Measurements from ENCODE around the gene EML6.

Gene EML6

GRCh38 chr2:54946220-54946805 lies 222.9 kb downstream of the EML6 start:
- DNase-seq (ENCODE audit: low spot score), result peak; percentile 22

GRCh38 chr2:54947136-54947535 lies 223.7 kb downstream of the EML6 start:
- DNase-seq (ENCODE audit: low spot score), result no peak

GRCh38 chr2:54947646-54948045 lies 224.2 kb downstream of the EML6 start:
- DNase-seq (ENCODE audit: low spot score), result no peak

GRCh38 chr2:54948120-54948519 lies 224.7 kb downstream of the EML6 start:
- no peak for DNase-seq (ENCODE audit: low spot score)

- peak; percentile 26 for DNase-seq (ENCODE audit: low spot score)
Measured at GRCh38 chr2:54949431-54949830, 226.0 kb downstream of the EML6 start.

GRCh38 chr2:54950811-54951210 lies 227.3 kb downstream of the EML6 start:
- no peak for DNase-seq (ENCODE audit: low spot score)

GRCh38 chr2:54952425-54952824 lies 229.0 kb downstream of the EML6 start:
- DNase-seq (ENCODE audit: low spot score), result no peak

DNA sequence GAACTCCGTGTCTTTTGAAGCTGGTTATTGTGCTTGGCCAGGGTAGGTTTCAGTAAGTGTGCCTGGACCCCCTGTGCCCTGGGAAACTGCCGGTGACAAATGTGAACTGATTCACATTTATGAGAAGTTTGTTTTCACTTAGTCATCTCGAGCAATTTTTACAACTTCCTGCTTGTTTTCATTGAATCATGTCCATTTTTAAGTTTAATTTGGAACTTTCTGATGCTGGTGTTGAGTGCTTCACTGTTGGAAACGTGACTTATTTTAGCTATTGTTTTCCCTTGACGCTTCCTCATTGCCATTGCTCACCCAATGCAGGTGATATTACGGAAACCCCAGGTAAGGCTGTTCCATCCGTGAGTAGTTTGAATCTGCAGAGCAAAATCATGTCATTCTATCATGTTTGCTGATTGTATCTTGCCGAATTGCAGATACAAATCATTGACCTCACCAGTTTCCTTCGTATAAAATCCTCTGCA lies 229.6 kb downstream of the EML6 start:
- DNase-seq (ENCODE audit: low spot score), result peak; percentile 42

DNA sequence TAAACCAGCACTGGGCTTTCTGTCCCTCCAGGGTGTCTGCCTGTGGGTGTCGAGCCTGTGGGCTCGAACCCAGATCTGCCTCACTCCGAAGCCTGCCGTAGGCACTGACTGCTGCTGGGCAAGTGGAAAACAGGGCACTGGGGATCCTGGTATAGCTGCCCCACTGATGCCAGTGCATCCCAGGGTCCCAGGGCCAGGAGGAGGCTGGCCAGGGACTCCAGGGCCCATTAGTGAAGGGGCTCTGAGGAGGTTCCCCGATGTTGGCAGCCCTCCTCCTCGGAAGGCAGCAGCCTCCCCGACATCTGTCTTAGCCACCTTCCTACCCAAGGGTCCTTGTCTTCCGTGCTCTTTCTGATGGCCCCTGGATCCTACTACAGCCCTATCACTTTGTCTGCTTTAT lies 230.7 kb downstream of the EML6 start:
- no peak for DNase-seq (ENCODE audit: low spot score)

GRCh38 chr2:54954705-54955357 lies 231.4 kb downstream of the EML6 start:
- no peak for DNase-seq (ENCODE audit: low spot score)

- DNase-seq (ENCODE audit: low spot score), result no peak
Measured at GRCh38 chr2:54955358-54956110, 232.1 kb downstream of the EML6 start.

DNA sequence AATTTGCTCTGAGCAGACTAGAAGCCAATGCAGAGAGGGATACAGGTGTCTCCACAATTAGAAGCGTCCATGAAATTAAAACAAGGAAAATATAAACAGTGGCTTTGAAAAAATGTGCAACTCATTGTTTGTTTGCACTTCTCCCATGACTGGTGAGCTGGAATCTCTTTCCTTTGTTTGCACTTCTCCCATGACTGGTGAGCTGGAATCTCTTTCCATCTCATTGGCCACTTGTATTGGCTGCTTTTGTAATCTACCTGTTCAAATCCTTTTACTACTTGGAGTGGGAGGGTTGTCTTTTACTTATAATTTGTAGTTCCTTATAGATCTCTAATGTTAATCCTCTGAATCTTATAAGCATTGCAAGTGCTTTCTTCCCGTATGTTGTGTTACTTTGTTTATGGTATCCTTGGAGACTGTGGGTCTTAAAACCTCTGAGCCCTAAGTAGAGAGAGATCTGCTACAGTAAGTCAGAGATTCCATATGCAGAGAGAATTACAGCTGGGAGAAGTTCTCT lies 232.7 kb downstream of the EML6 start:
- no peak for DNase-seq (ENCODE audit: low spot score)

GRCh38 chr2:54957321-54957999 lies 234.0 kb downstream of the EML6 start:
- DNase-seq (ENCODE audit: low spot score), result no peak

GRCh38 chr2:54958717-54959371 lies 235.4 kb downstream of the EML6 start:
- DNase-seq (ENCODE audit: low spot score), result no peak

GRCh38 chr2:54960164-54960563 lies 236.7 kb downstream of the EML6 start:
- no peak for DNase-seq (ENCODE audit: low spot score)

DNA sequence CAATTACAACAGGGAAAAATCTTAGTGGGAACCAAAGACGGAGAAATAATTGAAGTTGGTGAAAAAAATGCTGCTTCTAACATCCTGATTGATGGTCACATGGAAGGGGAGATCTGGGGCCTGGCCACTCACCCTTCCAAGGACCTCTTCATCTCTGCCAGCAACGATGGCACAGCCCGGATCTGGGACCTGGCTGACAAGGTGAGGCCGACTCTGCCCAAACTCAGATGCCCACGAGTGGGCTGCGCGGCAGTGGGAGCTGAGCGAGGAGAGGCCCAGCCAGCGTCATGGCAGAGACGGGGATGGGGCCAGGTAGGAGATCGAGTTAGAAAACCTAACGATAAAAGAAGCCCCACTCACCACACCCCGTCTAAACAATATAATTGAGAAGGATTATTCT lies 239.0 kb downstream of the EML6 start:
- DNase-seq (ENCODE audit: low spot score), result no peak

DNA sequence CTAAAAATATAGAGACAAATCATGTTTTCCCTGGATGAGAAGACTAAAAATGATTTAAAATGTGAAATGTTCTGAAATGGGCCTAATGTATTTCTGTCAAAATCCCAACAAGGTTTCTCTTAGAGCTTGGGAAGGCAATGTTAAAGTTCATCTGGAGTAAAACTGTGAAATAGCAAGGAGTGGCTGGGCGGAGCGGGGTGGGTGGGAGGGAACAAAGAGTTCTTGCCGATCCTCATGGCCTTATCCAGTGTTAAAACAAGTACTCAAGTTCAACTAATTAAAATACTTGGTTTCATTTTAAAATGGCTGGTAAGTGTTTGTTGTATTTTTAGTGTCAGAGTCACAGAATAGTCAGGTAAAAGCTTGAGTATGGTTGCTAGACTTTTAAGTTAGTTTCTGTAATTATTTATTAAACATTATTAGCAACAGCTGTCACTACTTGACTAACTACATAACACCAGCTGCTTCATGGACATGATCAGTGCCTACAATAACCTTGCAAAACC lies 239.5 kb downstream of the EML6 start:
- DNase-seq (ENCODE audit: low spot score), result no peak

GRCh38 chr2:54963476-54963875 lies 240.0 kb downstream of the EML6 start:
- DNase-seq (ENCODE audit: low spot score), result no peak

GRCh38 chr2:54964271-54964670 lies 240.8 kb downstream of the EML6 start:
- DNase-seq (ENCODE audit: low spot score), result peak; percentile 60

- DNase-seq (ENCODE audit: low spot score), result no peak
Measured at GRCh38 chr2:54964816-54965215, 241.4 kb downstream of the EML6 start.

GRCh38 chr2:54965425-54965824 lies 242.0 kb downstream of the EML6 start:
- no peak for DNase-seq (ENCODE audit: low spot score)

Measured in AG20443 (cell line).